Loucy (cell line): ENCODE results near the gene NQO2.
A peak's percentile ranks its signal among the peaks of the same experiment; 100 is the strongest.
"Not testable (repeated sequence)": the region's sequence is repeated elsewhere in the genome, so short reads cannot be mapped to it uniquely, and the experiment has no call there.

Source experiments
- H2AFZ ChIP-seq: fragments of 200-600 bp; sonication (generic); 2 replicates; pipeline ENCODE4 v1.6.0; 2016; ENCODE audit warnings: antibody characterized with exemption, mild to moderate bottlenecking, low read length, moderate library complexity
- H3F3A ChIP-seq: fragments of 200-600 bp; 2 replicates; pipeline ENCODE4 v1.6.0; 2016; ENCODE audit warnings: antibody characterized with exemption, low read depth, mild to moderate bottlenecking
- H3K27me3 ChIP-seq: fragments of 200-600 bp; sonication (generic); 2 replicates; pipeline ENCODE4 v1.6.1; 2014; ENCODE audit warnings: low read length, mild to moderate bottlenecking; ENCODE audit not compliant: insufficient read depth, poor library complexity, severe bottlenecking
- H3K36me3 ChIP-seq: fragments of 200-600 bp; sonication (generic); 2 replicates; pipeline ENCODE4 v1.6.1; 2016; ENCODE audit warnings: low read length; ENCODE audit not compliant: insufficient read depth
- H3K4me1 ChIP-seq: fragments of 200-600 bp; sonication (generic); 2 replicates; pipeline ENCODE4 v1.5.1; 2014; ENCODE audit warnings: low read length, mild to moderate bottlenecking; ENCODE audit not compliant: insufficient read depth, poor library complexity, severe bottlenecking
- H3K4me2 ChIP-seq: fragments of 200-600 bp; sonication (generic); 2 replicates; pipeline ENCODE4 v1.6.0; 2014; ENCODE audit warnings: antibody characterized with exemption, low read length, low read depth, mild to moderate bottlenecking; ENCODE audit not compliant: poor library complexity, severe bottlenecking
- H3K4me3 ChIP-seq: fragments of 200-600 bp; sonication (generic); 2 replicates; pipeline ENCODE4 v1.5.1; 2014; ENCODE audit warnings: low read length, mild to moderate bottlenecking, mixed read lengths; ENCODE audit not compliant: poor library complexity, severe bottlenecking
- H3K79me2 ChIP-seq: fragments of 200-600 bp; sonication (generic); 2 replicates; pipeline ENCODE4 v1.6.1; 2014; ENCODE audit warnings: low read length; ENCODE audit not compliant: insufficient read depth
- H3K9ac ChIP-seq: fragments of 200-600 bp; sonication (generic); 2 replicates; pipeline ENCODE4 v1.6.0; 2014; ENCODE audit warnings: mild to moderate bottlenecking, low read depth, low read length, moderate library complexity; ENCODE audit not compliant: poor library complexity, severe bottlenecking
- H3K9me2 ChIP-seq: fragments of 200-600 bp; sonication (generic); replicated peaks from 2 replicates; pipeline ENCODE4 v1.6.1; 2016; ENCODE audit warnings: low read depth, low read length, mixed read lengths
- H3K9me3 ChIP-seq: fragments of 200-600 bp; sonication (generic); 2 replicates; pipeline ENCODE4 v1.6.1; 2014; ENCODE audit warnings: mild to moderate bottlenecking, antibody characterized with exemption, low read length, low read depth; ENCODE audit not compliant: insufficient read depth
- H4K20me1 ChIP-seq: fragments of 200-600 bp; sonication (generic); 2 replicates; pipeline ENCODE4 v1.6.0; 2014; ENCODE audit warnings: antibody characterized with exemption, low read length, mild to moderate bottlenecking; ENCODE audit not compliant: insufficient read depth, poor library complexity, severe bottlenecking
- EZH2phosphoT487 ChIP-seq: fragments of 200-600 bp; IDR thresholded peaks from 2 replicates; pipeline ENCODE4 v1.6.1; 2018; ENCODE audit warnings: antibody characterized with exemption, mild to moderate bottlenecking, moderate library complexity, borderline replicate concordance
- TF ChIP-seq, protein P1 (sequence below): fragments of 200-600 bp; sonication (generic); conservative IDR thresholded peaks from 2 replicates; pipeline ENCODE4 v1.5.1; 2014; ENCODE audit warnings: mild to moderate bottlenecking, antibody characterized with exemption, low read length

NQO2 gene

DNA sequence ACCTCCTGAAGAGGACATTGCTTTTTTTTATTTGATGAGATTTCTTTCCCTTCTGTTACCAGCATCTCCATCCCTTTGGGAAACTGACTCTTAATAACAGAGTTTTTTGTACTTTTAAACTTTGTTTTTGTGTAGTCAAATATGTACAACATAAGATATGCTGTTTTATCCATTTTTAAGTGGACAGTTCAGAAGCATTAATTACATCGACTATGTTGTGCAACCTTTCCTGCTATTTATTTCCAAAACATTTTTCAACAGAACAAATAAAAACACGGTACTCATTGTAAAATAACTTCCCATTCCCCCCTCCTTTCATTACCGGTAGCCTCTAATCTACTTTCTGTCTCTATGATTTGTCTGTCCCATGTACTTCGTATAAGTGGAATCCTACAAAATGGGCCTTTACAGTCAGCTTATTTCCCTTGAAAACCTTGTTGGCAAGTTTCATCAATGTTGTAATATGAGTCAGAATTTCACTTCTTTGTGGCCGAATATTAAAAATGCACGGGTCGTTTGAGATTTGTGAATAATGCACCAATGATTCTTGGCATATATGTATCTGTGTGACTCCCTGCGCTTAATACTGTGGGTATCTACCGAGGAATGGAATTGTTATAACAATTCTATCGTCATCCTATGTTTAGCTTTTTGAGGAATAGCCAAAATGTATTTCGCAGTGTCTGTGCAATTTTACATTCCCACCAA lies 57.5 kb downstream of the NQO2 start:
- no peak overlapping the region for H3K4me2 ChIP-seq
- H3K9me3 ChIP-seq = no peaks in the 10 kb centered on the region
- H3K9me2 ChIP-seq = no peaks in the 10 kb centered on the region
- H3K9ac ChIP-seq = no peak overlapping the region
- TF ChIP-seq, protein P1, sequence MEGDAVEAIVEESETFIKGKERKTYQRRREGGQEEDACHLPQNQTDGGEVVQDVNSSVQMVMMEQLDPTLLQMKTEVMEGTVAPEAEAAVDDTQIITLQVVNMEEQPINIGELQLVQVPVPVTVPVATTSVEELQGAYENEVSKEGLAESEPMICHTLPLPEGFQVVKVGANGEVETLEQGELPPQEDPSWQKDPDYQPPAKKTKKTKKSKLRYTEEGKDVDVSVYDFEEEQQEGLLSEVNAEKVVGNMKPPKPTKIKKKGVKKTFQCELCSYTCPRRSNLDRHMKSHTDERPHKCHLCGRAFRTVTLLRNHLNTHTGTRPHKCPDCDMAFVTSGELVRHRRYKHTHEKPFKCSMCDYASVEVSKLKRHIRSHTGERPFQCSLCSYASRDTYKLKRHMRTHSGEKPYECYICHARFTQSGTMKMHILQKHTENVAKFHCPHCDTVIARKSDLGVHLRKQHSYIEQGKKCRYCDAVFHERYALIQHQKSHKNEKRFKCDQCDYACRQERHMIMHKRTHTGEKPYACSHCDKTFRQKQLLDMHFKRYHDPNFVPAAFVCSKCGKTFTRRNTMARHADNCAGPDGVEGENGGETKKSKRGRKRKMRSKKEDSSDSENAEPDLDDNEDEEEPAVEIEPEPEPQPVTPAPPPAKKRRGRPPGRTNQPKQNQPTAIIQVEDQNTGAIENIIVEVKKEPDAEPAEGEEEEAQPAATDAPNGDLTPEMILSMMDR = no peak
- TF ChIP-seq EZH2phosphoT487 = no peak
- no peak overlapping the region for H3K4me3 ChIP-seq
- H2AFZ ChIP-seq = no peak overlapping the region
- no peaks in the 10 kb centered on the region for H3K27me3 ChIP-seq
- H3K36me3 ChIP-seq = no peaks in the 10 kb centered on the region
- 0 out of 2 replicates have a peak, but pooled peaks cover 3% of the 10 kb centered on the region for H3F3A ChIP-seq
- no peaks in the 10 kb centered on the region for H3K79me2 ChIP-seq
- H3K4me1 ChIP-seq = peaks cover 14% of the 10 kb centered on the region
- H4K20me1 ChIP-seq = no peaks in the 10 kb centered on the region

DNA sequence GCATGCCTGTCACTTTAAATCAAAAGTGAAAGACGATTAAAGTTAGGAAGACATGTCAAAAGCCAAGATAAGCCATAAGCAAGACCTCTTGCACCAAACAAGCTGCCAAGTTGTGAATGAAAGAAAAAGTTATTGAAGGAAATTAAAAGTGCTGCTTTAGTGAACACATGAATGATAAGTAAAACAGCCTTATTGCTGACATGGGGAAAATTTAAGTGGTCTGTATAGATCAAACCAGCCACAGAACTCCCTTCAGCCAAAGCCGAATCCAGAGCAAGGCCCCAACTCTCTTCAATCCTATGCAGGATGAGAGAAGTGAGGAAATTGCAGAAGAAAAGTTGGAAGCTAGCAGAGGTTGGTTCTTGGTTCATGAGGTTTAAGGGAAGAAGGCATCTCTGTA lies 59.3 kb downstream of the NQO2 start:
- TF ChIP-seq, protein P1 = no peak
- TF ChIP-seq EZH2phosphoT487 = no peak
- peaks cover 14% of the 10 kb centered on the region for H3K4me1 ChIP-seq
- no peaks in the 10 kb centered on the region for H3K27me3 ChIP-seq
- no peaks in the 10 kb centered on the region for H3K79me2 ChIP-seq
- no peak overlapping the region for H3K4me2 ChIP-seq
- peak overlapping the region; percentile 72 for H2AFZ ChIP-seq
- H4K20me1 ChIP-seq = no peaks in the 10 kb centered on the region
- H3K9ac ChIP-seq = no peak overlapping the region
- H3K4me3 ChIP-seq = no peak overlapping the region
- H3K9me2 ChIP-seq = no peaks in the 10 kb centered on the region
- no peaks in the 10 kb centered on the region for H3K9me3 ChIP-seq
- 0 out of 2 replicates have a peak, but pooled peaks cover 3% of the 10 kb centered on the region for H3F3A ChIP-seq
- no peaks in the 10 kb centered on the region for H3K36me3 ChIP-seq

DNA sequence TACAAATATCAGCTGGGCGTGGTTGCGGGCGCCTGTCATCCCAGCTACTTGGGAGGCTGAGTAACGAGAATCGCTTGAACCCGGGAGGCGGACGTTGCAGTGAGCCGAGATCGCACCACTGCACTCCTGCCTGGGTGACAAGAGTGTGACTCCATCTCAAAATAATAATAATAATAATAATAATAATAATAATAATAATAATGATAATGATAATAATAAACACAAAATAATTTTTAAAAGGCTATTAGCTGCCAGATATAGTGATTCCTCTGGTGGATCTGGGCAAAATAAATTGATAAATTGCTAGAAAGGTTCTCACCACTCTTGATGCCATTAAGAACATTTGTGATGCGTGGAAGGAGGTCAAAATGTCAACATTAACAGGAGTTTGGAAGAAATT lies 60.4 kb downstream of the NQO2 start:
- not testable (repeated sequence) for H3F3A ChIP-seq, H3K79me2 ChIP-seq, H4K20me1 ChIP-seq, H3K4me3 ChIP-seq, H3K36me3 ChIP-seq, H3K27me3 ChIP-seq, H2AFZ ChIP-seq, H3K4me2 ChIP-seq, H3K9ac ChIP-seq, H3K9me3 ChIP-seq, H3K9me2 ChIP-seq
- peaks cover 20% of the 10 kb centered on the region for H3K4me1 ChIP-seq

DNA sequence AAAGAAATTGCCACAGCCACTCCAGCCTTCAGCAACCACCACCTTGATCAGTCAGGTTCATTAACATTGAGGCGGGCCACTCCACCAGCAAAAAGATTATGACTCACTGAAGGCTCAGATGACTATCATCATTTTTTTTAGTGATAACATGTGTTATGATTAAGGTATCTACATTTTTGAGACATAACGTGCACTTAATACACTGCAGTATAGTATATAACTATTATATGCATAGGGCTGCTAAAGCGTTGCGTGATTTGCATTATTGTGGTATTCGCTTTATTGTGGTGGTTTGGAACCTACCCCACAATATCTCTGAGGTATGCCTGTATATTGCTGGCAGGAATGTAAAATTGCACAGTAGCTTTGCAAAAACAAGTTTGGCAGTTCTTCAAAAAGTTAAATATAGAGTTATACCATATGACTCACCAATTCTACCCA lies 61.8 kb downstream of the NQO2 start:
- H3K27me3 ChIP-seq = no peaks in the 10 kb centered on the region
- no peak overlapping the region for H3K4me3 ChIP-seq
- H3K79me2 ChIP-seq = peaks cover 9% of the 10 kb centered on the region
- H3K4me2 ChIP-seq = no peak overlapping the region
- peaks cover 2% of the 10 kb centered on the region for H4K20me1 ChIP-seq
- H3F3A ChIP-seq = peaks cover 7% of the 10 kb centered on the region
- peaks cover 15% of the 10 kb centered on the region for H3K4me1 ChIP-seq
- H3K9me2 ChIP-seq = no peaks in the 10 kb centered on the region
- no peaks in the 10 kb centered on the region for H3K36me3 ChIP-seq
- no peak overlapping the region for H3K9ac ChIP-seq
- no peak for TF ChIP-seq EZH2phosphoT487
- TF ChIP-seq, protein P1 = no peak
- H2AFZ ChIP-seq = no peak overlapping the region
- H3K9me3 ChIP-seq = no peaks in the 10 kb centered on the region

DNA sequence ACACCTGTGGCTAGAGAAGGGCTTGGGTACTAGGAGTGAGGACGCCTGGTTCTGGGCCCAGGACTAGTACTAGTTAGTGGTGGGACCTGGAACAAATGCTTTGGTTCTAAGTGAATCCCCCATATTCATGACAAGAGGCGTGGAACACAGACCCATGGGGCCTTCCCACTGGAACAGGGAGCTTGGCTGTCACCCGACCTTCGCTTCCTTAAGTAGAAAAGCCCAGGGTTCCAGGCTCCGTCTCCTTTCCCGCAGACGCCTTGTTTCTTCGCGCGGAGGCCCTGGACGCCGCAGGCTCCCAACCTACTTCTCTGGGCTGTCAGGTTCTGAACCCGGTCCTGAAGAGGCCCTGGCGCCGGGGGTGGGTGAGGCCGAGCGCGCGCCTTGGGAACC lies 63.6 kb downstream of the NQO2 start:
- H2AFZ ChIP-seq = peak overlapping the region; percentile 73; the same call in 1 of the 2 replicates
- H3K27me3 ChIP-seq, H3K36me3 ChIP-seq, H3K9me2 ChIP-seq, H4K20me1 ChIP-seq, H3K9me3 ChIP-seq: not testable (repeated sequence)
- peak overlapping the region; percentile 94 for H3K4me2 ChIP-seq
- peak overlapping the region; percentile 85 for H3K4me3 ChIP-seq
- peaks cover 13% of the 10 kb centered on the region for H3F3A ChIP-seq
- peak overlapping the region; percentile 73 for H3K9ac ChIP-seq
- peaks cover 20% of the 10 kb centered on the region for H3K79me2 ChIP-seq
- H3K4me1 ChIP-seq = peaks cover 15% of the 10 kb centered on the region
